Lower leg skin (tissue), 4 donors: Measurements from ENCODE around the gene PXDN. TPM values are rescaled to one million over a fixed set of nuclear protein-coding genes. Genes with fewer than 3 reads are reported as not detected.
A peak's percentile ranks its signal among the peaks of the same experiment; 100 is the strongest.
"Not testable (repeated sequence)": the region's sequence is repeated elsewhere in the genome, so short reads cannot be mapped to it uniquely, and the experiment has no call there.

Experiments used
- DNase-seq, 2 donors: peaks; one replicate each; pipeline ENCODE4 v3.0.0-alpha.2; 2019; ENCODE audit warnings: low spot score in 2 of 2
- H3K4me3 ChIP-seq: fragments of 200-600 bp; sonication (generic); 2 replicates; pipeline ENCODE4 v1.5.1; 2017; ENCODE audit warnings: mild to moderate bottlenecking, low read depth; ENCODE audit not compliant: poor library complexity, severe bottlenecking
- CTCF ChIP-seq, 3 donors: fragments of 450-650 bp; IDR thresholded peaks; one replicate each; pipeline ENCODE4 v1.5.1; 2016; ENCODE audit warnings: antibody characterized with exemption in 3 of 3, mild to moderate bottlenecking in 3 of 3, moderate library complexity in 2 of 3
- POLR2A ChIP-seq, 2 donors: fragments of 450-650 bp; IDR thresholded peaks; one replicate each; pipeline ENCODE4 v1.6.1; 2016 to 2017; ENCODE audit warnings: antibody characterized with exemption in 2 of 2, mild to moderate bottlenecking in 1 of 2, moderate library complexity in 1 of 2
- WGBS, 2 donors: methylation state at CpG; one replicate each; pipeline ENCODE4 v1.1.5; 2018; 5-methylcytosine and 5-hydroxymethylcytosine counted together
- intact Hi-C: fragments of 100-400 bp; cut with DNase I; formaldehyde crosslinking; loops from one replicate; pipeline ENCODE4 v1.15.0; 2023; ENCODE audit warnings: low total_unique reads
- total RNA-seq, 4 donors: library from RNA; depleted of rRNA; stranded (reverse); fragments of >200 nt; gene quantifications; one replicate each; pipeline ENCODE4 v1.1.0, GENCODE V29; 2016

PXDN gene
- total RNA-seq, 4 donors from 2014 or later = 4.7 to 13.7 (median 7.0) TPM

- 81 to 83% methylated on average over 3 of the region's 3 CpGs for WGBS, 2 donors
- no peak for TF ChIP-seq CTCF (IDR thresholded peaks at IDR 0.05)
- no peak for DNase-seq
- no peak overlapping the region for H3K4me3 ChIP-seq
- intact Hi-C loops = no loop called here
Measured at GRCh38 chr2:1726558-1726957, 17.8 kb downstream of the PXDN start.

GRCh38 chr2:1724351-1724750 is 20.0 kb downstream of the PXDN start:
- 79 to 85% methylated on average over 2 of the region's 2 CpGs for WGBS, 2 donors
- H3K4me3 ChIP-seq, intact Hi-C loops, DNase-seq: not testable (repeated sequence)

- no peak for DNase-seq
- 52 to 58% methylated on average over 4 of the region's 4 CpGs for WGBS, 2 donors
- intact Hi-C loops = no loop called here
- TF ChIP-seq POLR2A (IDR thresholded peaks at IDR 0.05) (no peak), CTCF (IDR thresholded peaks at IDR 0.05) (no peak)
- H3K4me3 ChIP-seq = no peak overlapping the region
Measured at GRCh38 chr2:1723397-1724042, 20.8 kb downstream of the PXDN start.

GRCh38 chr2:1722692-1723091 is 21.6 kb downstream of the PXDN start:
- TF ChIP-seq CTCF (IDR thresholded peaks at IDR 0.05) = no peak
- no peak for TF ChIP-seq POLR2A (IDR thresholded peaks at IDR 0.05)
- 86 to 92% methylated on average over 3 of the region's 3 CpGs for WGBS, 2 donors
- no peak overlapping the region for H3K4me3 ChIP-seq
- intact Hi-C loops = no loop called here
- no peak for DNase-seq

GRCh38 chr2:1721706-1722646 is 22.3 kb downstream of the PXDN start:
- peak; percentile 13 to 64 for DNase-seq
- 51 to 54% methylated on average over 16 of the region's 16 CpGs for whole genome bisulfite sequencing, 2 donors
- TF ChIP-seq CTCF (IDR thresholded peaks at IDR 0.05) (no peak), POLR2A (IDR thresholded peaks at IDR 0.05) (no peak)
- intact Hi-C loops = no loop called here
- H3K4me3 ChIP-seq = no peak overlapping the region
